ENCODE measurements around the gene MGAT4A. TPM values are rescaled to one million over a fixed set of nuclear protein-coding genes. Genes with fewer than 3 reads are reported as not detected.

MGAT4A gene
- total RNA-seq, 1 donor from 2014 or later: 35.8 TPM

DNA sequence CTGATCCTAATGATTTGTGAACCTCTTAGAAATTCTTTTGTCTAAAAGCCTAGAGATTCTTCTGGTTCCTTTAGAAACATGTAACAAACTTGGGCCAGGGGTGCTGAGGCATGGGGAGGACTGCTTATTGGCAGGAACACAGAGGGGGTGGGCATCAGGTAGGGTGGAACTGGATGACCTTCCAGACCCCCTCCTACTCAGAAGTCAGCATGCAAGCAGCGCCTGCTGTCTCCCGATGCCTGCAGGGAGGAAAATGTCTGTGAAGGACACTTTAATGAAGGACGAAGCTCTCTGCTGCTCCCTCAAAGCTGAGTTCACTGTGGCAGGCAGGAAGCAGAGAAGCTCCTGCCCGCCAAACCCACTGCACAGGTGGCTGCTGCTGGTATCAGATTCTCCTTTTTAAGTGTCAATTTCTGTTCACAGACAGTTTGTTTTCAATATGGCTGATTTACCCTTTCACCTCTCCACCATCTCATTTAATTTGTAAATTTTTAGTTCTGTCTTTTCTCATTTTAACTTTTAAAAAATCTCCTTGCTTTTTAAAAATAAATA, 142.0 kb downstream of the MGAT4A start:
- Mint-ChIP-seq H3K27me3 (ENCODE audit: unreplicated experiment) (peaks cover 1% of the 10 kb centered on the region), H3K4me3 (ENCODE audit: unreplicated experiment) (no peak overlapping the region), H3K36me3 (ENCODE audit: unreplicated experiment) (peaks cover 9% of the 10 kb centered on the region), H3K4me1 (ENCODE audit: low read depth, unreplicated experiment) (no peaks in the 10 kb centered on the region), H3K27ac (ENCODE audit: unreplicated experiment) (no peak overlapping the region), H3K9me3 (ENCODE audit: unreplicated experiment) (peaks cover 3% of the 10 kb centered on the region)
- no peak for DNase-seq
- TF ChIP-seq, protein P1, sequence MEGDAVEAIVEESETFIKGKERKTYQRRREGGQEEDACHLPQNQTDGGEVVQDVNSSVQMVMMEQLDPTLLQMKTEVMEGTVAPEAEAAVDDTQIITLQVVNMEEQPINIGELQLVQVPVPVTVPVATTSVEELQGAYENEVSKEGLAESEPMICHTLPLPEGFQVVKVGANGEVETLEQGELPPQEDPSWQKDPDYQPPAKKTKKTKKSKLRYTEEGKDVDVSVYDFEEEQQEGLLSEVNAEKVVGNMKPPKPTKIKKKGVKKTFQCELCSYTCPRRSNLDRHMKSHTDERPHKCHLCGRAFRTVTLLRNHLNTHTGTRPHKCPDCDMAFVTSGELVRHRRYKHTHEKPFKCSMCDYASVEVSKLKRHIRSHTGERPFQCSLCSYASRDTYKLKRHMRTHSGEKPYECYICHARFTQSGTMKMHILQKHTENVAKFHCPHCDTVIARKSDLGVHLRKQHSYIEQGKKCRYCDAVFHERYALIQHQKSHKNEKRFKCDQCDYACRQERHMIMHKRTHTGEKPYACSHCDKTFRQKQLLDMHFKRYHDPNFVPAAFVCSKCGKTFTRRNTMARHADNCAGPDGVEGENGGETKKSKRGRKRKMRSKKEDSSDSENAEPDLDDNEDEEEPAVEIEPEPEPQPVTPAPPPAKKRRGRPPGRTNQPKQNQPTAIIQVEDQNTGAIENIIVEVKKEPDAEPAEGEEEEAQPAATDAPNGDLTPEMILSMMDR (IDR thresholded peaks at IDR 0.05; ENCODE audit: partially characterized antibody, unreplicated experiment): no peak

DNA sequence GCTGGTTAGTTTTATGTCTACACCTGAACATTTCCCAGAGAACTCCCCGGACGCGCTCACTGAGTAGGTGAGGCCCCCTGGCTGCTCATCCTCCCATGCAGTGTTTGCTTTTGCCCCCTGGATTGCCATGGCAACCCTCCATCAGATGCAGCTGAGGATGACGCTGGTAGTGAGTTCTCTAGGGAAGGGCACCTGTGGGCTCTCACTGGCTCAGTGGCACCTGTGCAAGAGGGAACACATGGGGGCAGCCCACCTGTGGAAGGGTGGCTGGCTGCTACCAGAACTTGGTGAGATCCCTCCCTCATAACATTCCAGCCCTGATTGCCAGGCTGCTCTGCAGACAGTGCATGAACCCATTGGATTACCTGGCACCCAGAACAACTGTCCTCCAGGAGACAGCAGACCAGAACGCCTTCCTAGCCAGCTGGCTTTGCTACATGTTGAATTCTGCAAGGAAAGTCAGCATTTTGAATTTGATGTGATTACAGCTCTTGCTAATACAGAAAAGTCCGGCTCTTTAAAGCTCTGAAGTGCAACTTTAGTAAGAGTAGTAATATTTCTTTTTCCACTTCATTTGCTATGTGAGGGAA, 144.3 kb downstream of the MGAT4A start:
- no peak for DNase-seq
- H3K36me3 Mint-ChIP-seq (ENCODE audit: unreplicated experiment): no peaks in the 10 kb centered on the region
- TF ChIP-seq, protein P1 (IDR thresholded peaks at IDR 0.05; ENCODE audit: partially characterized antibody, unreplicated experiment): no peak
- H3K27ac Mint-ChIP-seq (ENCODE audit: unreplicated experiment): no peak overlapping the region
- no peaks in the 10 kb centered on the region for H3K4me1 Mint-ChIP-seq (ENCODE audit: low read depth, unreplicated experiment)
- no peaks in the 10 kb centered on the region for H3K9me3 Mint-ChIP-seq (ENCODE audit: unreplicated experiment)
- no peak overlapping the region for H3K4me3 Mint-ChIP-seq (ENCODE audit: unreplicated experiment)
- H3K27me3 Mint-ChIP-seq (ENCODE audit: unreplicated experiment): peaks cover 2% of the 10 kb centered on the region

DNA sequence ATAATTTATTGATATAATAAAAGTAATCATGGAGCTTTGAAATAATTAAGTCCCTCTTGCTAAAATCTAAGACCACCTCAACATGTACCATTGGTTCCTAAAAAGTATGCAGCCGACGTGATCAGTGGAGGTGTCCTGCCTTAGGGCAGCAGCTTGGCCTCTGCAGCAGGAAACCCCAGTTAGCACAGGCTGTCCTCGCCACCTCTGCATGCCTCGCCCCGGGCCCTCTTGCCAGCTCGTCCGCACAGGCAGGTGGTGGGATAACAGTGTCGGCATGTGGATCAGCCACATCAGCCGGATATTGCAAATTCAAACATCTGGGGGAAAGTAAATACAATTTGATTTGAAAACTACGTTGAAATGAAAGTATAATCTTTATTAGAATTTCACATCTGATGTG, 145.5 kb downstream of the MGAT4A start:
- Mint-ChIP-seq H3K4me3 (ENCODE audit: unreplicated experiment) (no peak overlapping the region), H3K4me1 (ENCODE audit: low read depth, unreplicated experiment) (no peaks in the 10 kb centered on the region), H3K27ac (ENCODE audit: unreplicated experiment) (no peak overlapping the region), H3K36me3 (ENCODE audit: unreplicated experiment) (no peaks in the 10 kb centered on the region), H3K27me3 (ENCODE audit: unreplicated experiment) (peaks cover 2% of the 10 kb centered on the region), H3K9me3 (ENCODE audit: unreplicated experiment) (no peaks in the 10 kb centered on the region)
- TF ChIP-seq, protein P1 (IDR thresholded peaks at IDR 0.05; ENCODE audit: partially characterized antibody, unreplicated experiment): no peak
- DNase-seq: no peak

DNA sequence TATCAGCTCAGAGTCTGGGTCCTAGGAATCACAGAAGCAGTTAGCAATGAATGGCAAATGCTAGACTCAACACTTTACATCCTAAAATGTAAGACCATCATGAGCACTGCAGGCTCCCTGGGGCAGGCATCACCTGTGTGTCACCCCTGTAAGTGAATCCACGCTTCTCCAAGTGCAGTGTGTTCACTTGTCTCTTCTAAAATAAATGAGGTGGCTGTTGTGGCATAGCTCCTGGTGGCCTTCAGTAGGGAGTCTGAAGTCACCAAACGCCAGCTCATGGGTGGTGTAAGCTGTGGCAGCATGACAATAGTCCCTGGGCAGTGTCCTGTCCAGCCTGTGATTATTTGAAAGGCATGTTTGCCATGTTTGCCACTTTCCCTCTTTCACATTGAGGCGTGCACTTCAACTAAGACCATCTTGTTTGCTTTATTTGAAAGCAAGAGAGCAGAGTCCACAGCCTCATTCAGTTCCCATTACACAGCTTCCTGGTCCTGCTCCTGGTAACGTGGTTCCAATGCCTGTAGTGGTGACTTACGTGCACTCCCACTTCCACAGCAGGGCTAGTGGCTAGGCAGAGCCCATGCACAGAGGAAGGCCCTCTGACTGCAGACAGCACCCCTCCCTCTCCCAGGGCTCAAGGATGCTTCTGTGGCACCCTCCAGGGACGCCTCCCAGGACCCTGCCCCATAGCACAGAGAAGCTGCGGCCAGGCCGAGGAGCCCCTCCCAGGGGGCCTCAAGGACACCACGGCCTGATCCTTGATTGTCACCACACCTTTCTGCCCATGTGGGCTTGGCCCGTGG, 146.9 kb downstream of the MGAT4A start:
- no peak for DNase-seq
- no peaks in the 10 kb centered on the region for H3K4me1 Mint-ChIP-seq (ENCODE audit: low read depth, unreplicated experiment)
- no peak overlapping the region for H3K27ac Mint-ChIP-seq (ENCODE audit: unreplicated experiment)
- TF ChIP-seq, protein P1 (IDR thresholded peaks at IDR 0.05; ENCODE audit: partially characterized antibody, unreplicated experiment): no peak
- no peak overlapping the region for H3K4me3 Mint-ChIP-seq (ENCODE audit: unreplicated experiment)
- H3K36me3 Mint-ChIP-seq (ENCODE audit: unreplicated experiment): no peaks in the 10 kb centered on the region
- no peaks in the 10 kb centered on the region for H3K9me3 Mint-ChIP-seq (ENCODE audit: unreplicated experiment)
- H3K27me3 Mint-ChIP-seq (ENCODE audit: unreplicated experiment): peaks cover 2% of the 10 kb centered on the region

DNA sequence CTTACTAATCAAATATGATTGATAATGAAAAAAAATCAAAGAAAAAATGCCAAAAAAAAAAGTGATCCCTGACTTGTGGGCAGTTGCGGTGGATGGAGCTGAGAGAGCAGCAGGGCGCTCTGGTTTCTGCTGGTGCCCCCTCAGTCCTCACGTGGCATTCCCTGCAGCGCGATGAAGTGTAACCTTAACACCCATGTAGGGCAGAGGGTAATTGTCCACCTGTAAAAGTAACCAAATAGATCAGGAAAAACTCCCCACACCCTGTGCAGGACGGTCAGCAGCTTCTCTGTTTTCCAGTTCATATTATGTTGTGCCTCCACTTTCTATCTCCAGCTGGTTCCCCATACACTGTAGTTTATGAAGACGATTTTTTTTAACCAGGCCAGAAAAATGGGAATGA, 147.7 kb downstream of the MGAT4A start:
- Mint-ChIP-seq H3K4me3 (ENCODE audit: unreplicated experiment) (no peak overlapping the region), H3K4me1 (ENCODE audit: low read depth, unreplicated experiment) (no peaks in the 10 kb centered on the region), H3K27me3 (ENCODE audit: unreplicated experiment) (peaks cover 2% of the 10 kb centered on the region), H3K9me3 (ENCODE audit: unreplicated experiment) (no peaks in the 10 kb centered on the region), H3K27ac (ENCODE audit: unreplicated experiment) (no peak overlapping the region), H3K36me3 (ENCODE audit: unreplicated experiment) (no peaks in the 10 kb centered on the region)
- TF ChIP-seq, protein P1 (IDR thresholded peaks at IDR 0.05; ENCODE audit: partially characterized antibody, unreplicated experiment): no peak
- no peak for DNase-seq

All from glutamatergic neuron (in vitro differentiated cells).